Endothelial cell (in vitro differentiated cells): ENCODE results near the gene GRIN2A. TPM values are rescaled to one million over a fixed set of nuclear protein-coding genes. Genes with fewer than 3 reads are reported as not detected.

ENCODE experiments used
- DNase-seq: peaks from one replicate; pipeline ENCODE4 v3.0.0; 2021; ENCODE audit warnings: low spot score
- H3K27ac Mint-ChIP-seq: one replicate; pipeline ENCODE4 v1.8.0; 2021; ENCODE audit warnings: mixed read lengths, inconsistent platforms; ENCODE audit not compliant: unreplicated experiment
- H3K27me3 Mint-ChIP-seq: one replicate; pipeline ENCODE4 v1.8.0; 2021; ENCODE audit warnings: mild to moderate bottlenecking, moderate library complexity, mixed read lengths, inconsistent platforms; ENCODE audit not compliant: unreplicated experiment
- H3K36me3 Mint-ChIP-seq: one replicate; pipeline ENCODE4 v1.8.0; 2021; ENCODE audit warnings: mild to moderate bottlenecking, low read depth, mixed read lengths, inconsistent platforms; ENCODE audit not compliant: unreplicated experiment
- H3K4me1 Mint-ChIP-seq: one replicate; pipeline ENCODE4 v1.8.0; 2021; ENCODE audit warnings: mild to moderate bottlenecking, mixed read lengths, inconsistent platforms; ENCODE audit not compliant: unreplicated experiment
- H3K4me3 Mint-ChIP-seq: one replicate; pipeline ENCODE4 v1.8.0; 2021; ENCODE audit warnings: mild to moderate bottlenecking, mixed read lengths, inconsistent platforms; ENCODE audit not compliant: unreplicated experiment
- H3K9me3 Mint-ChIP-seq: one replicate; pipeline ENCODE4 v1.8.0; 2021; ENCODE audit warnings: mixed read lengths, inconsistent platforms; ENCODE audit not compliant: unreplicated experiment
- CTCF ChIP-seq: fragments of 200-600 bp; sonication (generic); IDR thresholded peaks from one replicate; pipeline ENCODE4 v1.5.0; 2021; ENCODE audit warnings: antibody characterized with exemption; ENCODE audit not compliant: unreplicated experiment
- total RNA-seq: library from RNA; stranded (reverse); fragmentation: NEBNext Ultra II Directional; extraction: Animal tissue kit (Norgen Biotek cat#: 25700); gene quantifications from one replicate; pipeline ENCODE4 v1.2.1, GENCODE V29; 2021; ENCODE audit not compliant: unreplicated experiment

GRIN2A gene
- total RNA-seq, 1 donor from 2014 or later: 0.03 TPM

- no peak for TF ChIP-seq CTCF
- Mint-ChIP-seq H3K27me3 (peaks cover 2% of the 10 kb centered on the region), H3K4me1 (no peaks in the 10 kb centered on the region), H3K36me3 (no peaks in the 10 kb centered on the region), H3K9me3 (no peaks in the 10 kb centered on the region), H3K27ac (no peak overlapping the region), H3K4me3 (no peak overlapping the region)
- no peak for DNase-seq
Measured at GRCh38 chr16:10121897-10122425, 60.3 kb downstream of the GRIN2A start.

GRCh38 chr16:10121491-10121890, 60.7 kb downstream of the GRIN2A start:
- H3K4me3 Mint-ChIP-seq: no peak overlapping the region
- H3K4me1 Mint-ChIP-seq: peaks cover under 1% of the 10 kb centered on the region
- TF ChIP-seq CTCF: no peak
- H3K9me3 Mint-ChIP-seq: no peaks in the 10 kb centered on the region
- no peak overlapping the region for H3K27ac Mint-ChIP-seq
- no peak for DNase-seq
- H3K36me3 Mint-ChIP-seq: no peaks in the 10 kb centered on the region
- H3K27me3 Mint-ChIP-seq: peaks cover 2% of the 10 kb centered on the region

- Mint-ChIP-seq H3K27ac (no peak overlapping the region), H3K4me3 (no peak overlapping the region), H3K4me1 (peaks cover 3% of the 10 kb centered on the region), H3K36me3 (no peaks in the 10 kb centered on the region), H3K27me3 (peaks cover 2% of the 10 kb centered on the region), H3K9me3 (no peaks in the 10 kb centered on the region)
- TF ChIP-seq CTCF: no peak
- DNase-seq: no peak
Measured at GRCh38 chr16:10120953-10121352, 61.3 kb downstream of the GRIN2A start.

- Mint-ChIP-seq H3K9me3 (no peaks in the 10 kb centered on the region), H3K27ac (no peak overlapping the region), H3K36me3 (no peaks in the 10 kb centered on the region), H3K4me1 (peaks cover 3% of the 10 kb centered on the region), H3K4me3 (no peak overlapping the region), H3K27me3 (peaks cover 1% of the 10 kb centered on the region)
- DNase-seq: no peak
- no peak for TF ChIP-seq CTCF
Measured at GRCh38 chr16:10114409-10114808, 67.8 kb downstream of the GRIN2A start.

GRCh38 chr16:10113248-10113647, 69.0 kb downstream of the GRIN2A start:
- Mint-ChIP-seq H3K27ac (no peak overlapping the region), H3K4me1 (peaks cover 3% of the 10 kb centered on the region), H3K36me3 (no peaks in the 10 kb centered on the region), H3K27me3 (peaks cover 1% of the 10 kb centered on the region), H3K9me3 (no peaks in the 10 kb centered on the region), H3K4me3 (no peak overlapping the region)
- no peak for TF ChIP-seq CTCF
- no peak for DNase-seq
